Stimulated activated CD8-positive, alpha-beta memory T cell treated with anti-CD3 and anti-CD28 coated beads, Interleukin-4, amount 100 ng/mL, for 24 hours (primary cell): Measurements from ENCODE around the gene ADGRL1.
"Not testable (repeated sequence)": the region's sequence is repeated elsewhere in the genome, so short reads cannot be mapped to it uniquely, and the experiment has no call there.

ENCODE experiments used
- DNase-seq: peaks from one replicate; pipeline ENCODE4 v3.0.0-alpha.2; 2020; ENCODE audit warnings: low read depth

The ADGRL1 gene

DNA sequence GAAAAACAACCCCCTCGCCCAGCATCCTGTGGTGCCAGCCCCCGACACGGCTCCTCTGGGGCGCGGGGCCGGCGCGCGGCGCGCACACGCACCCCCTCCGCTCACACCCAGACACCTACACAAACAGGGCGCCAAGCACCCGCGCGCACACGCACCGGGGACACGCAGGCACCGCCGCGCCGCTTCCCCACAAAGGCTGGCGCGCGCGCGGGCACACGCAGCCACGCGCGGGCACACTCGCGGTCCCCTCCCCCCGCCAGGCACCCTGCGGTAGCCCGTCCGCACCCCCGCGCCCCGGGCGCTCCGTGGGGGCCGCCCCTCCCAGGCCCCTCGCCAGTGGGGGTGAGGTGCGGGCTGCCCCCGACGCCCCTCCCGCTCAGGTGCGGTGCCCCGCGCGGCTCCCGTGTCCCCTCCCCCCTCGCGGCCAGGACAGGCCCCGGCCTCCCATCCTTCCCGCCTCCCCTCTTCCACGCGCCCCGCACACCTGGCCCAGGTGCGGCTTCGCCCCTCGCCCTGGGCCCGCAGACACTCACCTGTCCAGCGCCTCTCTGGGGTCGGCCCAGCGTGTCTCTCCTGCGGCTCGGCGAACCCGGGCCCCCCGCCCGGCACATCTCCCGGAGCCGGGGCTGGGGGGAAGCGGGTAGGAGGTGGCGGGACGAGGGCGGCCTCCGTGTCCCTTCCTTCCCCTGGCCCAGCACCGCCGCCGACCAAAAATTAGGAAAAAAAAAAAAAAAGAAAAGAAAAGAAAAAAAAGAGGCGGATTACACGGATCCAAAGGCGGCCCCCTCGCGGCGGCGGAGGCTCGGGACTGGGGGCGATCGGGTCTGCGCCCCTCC is at the start of gene ADGRL1:
Gene ADGRL1, minus strand, starts transcription at position 718 of the 836 bp plus-strand sequence. CDS start 22,567 bp downstream, outside the sequence.
- not testable (repeated sequence) for DNase-seq

DNA sequence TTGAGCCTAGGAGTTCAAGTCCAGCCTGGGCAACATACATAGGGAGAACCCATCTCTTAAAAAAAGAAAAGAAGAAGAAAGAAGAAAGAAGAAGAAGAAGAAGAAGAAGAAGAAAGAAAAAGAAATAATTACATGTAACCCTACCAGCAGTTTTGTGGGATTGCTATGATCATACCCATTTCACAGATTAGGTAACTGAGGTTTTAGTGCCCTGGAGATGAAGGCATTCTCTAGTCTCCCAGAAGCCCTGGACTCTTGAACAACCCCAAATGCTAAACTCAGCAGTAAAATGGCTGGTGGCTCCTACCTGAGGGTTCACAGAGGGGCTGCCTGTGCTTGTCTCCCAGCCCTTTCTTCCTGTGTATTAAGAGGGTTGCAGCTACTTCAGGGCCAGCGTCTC is 49.3 kb upstream of the ADGRL1 start:
- DNase-seq = not testable (repeated sequence)

DNA sequence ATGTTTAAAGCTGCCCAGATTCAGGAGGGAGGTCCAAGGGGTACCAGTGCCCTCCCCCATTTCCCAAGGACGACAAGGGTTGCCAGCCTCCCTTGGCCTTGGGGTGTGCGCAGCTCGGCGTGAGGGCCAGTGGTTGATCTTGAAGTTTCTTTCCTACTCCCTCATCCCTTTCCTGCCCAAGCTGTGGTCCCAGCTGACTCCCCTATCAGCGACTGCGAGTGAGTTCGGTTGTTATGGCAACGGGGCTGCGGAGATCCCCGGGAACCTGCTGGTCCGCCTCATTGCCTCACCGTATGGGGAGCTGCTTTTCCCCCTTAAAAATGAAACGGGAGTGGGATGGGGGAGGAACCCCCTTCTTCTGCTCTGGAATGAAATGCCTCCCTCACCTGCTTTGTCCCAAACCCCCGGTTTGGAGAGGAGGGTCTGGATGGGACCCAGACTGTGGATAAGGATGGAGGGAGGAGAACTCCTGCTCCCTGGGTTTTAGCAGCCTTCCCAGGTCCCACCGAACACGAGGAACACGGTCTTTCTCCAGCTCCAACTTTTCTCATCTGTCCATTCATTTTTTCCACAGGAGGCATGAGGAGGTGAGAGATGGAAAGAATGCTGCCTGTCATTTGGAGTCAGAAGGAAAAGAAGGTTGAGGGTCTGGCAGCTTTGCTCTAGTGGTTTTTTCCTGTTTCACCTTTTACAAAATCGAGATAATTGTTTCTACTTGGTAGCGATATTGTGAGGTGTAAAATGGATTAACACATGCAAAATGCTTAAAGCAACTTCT is 48.0 kb upstream of the ADGRL1 start:
- not testable (repeated sequence) for DNase-seq

DNA sequence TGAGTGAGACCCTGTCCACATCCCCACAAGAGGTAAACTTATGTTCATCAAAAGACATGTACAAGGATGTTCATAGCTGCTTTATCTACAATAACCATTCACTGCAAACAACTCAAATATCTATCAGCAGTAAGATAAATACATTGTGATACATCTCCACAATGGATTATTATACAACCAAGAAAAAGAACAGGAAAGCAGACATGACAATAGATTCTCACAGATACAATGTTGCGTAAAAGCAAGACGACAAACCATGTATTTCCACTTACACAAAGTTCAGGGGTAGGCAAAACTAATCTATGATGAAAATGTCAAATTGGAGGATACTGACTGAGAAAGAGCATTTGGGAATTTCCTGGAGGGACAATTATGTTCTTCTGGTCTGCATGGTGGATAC is 46.2 kb upstream of the ADGRL1 start:
- not testable (repeated sequence) for DNase-seq

DNA sequence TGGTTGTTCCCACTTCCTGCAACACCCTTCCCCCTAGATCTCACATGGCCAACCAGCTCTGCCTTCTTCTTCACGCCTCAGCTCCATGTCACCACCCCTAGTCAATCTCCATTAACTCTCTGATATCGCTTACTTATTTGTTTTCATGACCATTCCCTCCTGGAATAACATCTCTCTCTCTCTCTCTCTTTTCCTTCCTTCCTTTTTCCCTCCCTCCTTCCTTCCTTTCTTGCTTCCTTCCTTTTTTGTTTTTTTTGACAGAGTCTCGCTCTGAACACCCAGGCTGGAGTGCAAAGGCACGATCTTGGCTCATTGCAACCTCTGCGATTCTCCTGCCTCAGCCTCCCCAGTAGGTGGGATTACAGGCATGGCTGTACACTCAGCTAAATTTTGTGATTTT is 44.9 kb upstream of the ADGRL1 start:
- no peak for DNase-seq

DNA sequence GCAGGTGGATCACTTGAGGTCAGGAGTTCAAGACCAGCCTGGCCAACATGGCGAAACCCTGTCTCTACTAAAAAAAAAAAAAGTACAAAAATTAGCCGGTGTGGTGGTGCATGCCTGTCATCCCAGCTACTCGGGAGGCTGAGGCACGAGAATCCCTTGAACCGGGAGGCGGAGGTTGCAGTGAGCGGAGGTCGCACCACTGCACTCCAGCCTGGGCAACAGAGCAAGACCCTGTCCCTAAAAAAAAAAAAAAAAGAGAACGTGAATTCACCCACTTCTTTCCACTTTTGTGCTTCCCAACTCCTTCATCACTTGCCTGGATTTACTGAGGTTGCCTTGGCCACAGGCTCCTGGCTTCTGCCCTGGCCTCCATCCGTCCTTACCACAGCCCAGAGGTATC is 44.3 kb upstream of the ADGRL1 start:
- not testable (repeated sequence) for DNase-seq

DNA sequence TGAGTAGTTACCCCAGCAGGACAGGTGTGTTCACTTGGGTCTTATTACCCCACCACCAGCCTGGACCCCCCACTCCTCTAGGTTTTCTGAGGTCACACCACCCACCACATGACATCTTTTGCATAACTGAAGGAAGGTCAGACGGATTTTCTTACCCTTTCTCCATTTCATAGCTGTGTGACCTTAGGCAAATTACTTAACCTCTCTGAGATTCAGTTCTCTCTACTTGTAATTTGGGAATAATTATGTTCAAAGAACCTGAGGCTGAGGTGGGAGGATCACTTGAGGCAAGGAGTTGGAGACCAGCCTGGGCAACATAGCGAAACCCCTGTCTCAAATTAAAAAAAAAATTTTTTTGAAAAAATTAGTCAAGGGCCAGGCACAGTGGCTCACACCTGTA is 43.9 kb upstream of the ADGRL1 start:
- not testable (repeated sequence) for DNase-seq

DNA sequence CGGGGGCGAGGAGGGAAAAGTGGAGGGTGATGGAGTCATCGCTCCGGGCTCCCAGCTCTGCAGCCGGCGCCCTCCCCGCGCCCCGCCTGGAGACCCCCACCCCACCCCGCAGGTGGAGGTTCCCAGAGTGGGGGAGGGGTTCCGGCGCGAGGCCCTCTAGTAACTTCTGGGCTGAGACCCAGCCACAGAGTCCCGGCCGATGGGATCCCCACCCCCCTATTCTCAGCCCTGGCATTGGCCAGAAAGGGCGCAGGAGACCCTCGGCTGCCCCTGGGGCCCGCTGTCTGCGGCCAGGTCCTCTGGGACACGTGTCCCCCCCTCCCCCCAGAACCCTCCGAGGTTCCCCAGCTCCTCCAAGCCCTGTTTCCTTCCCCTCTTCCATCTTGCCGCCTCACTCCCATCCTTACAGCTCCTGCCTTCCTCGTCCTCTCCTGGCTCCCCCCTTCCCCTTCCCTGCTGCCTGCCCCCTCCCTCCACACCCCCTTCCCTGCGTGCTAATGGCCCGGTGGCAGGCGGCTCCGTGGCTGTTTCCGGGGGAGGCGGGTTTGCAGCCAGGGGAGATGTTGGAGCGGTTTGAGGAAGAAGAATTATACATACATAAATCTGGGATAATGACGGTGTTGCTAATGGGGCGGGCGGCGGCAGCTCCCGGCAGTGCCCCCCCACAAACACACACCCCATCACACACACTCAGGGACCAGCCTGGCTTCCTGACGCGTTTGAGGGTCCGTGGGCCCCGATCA is 43.2 kb upstream of the ADGRL1 start:
- DNase-seq = not testable (repeated sequence)

DNA sequence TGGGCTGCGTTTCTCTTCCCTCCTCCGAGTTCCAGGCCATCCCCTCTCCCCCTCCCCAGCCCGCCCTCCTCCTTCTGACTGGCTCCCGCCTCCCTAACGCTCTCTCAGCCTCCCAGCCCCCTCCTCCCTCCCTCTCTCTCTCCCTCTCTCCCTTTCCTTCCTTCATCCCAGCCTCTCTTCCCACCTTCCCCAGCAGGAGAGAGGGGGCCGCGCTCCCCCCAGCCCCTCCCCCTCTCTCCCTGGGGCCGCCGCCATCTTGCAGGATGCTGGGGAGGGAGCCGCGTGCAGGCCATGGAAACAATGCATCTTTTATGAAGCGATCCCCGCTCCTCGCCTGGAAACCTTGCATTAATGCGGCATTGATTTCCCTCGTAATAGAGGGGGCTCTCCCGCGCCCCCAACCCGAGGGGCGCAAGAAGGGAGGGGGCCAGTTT is 42.6 kb upstream of the ADGRL1 start:
- peak; percentile 21 for DNase-seq

DNA sequence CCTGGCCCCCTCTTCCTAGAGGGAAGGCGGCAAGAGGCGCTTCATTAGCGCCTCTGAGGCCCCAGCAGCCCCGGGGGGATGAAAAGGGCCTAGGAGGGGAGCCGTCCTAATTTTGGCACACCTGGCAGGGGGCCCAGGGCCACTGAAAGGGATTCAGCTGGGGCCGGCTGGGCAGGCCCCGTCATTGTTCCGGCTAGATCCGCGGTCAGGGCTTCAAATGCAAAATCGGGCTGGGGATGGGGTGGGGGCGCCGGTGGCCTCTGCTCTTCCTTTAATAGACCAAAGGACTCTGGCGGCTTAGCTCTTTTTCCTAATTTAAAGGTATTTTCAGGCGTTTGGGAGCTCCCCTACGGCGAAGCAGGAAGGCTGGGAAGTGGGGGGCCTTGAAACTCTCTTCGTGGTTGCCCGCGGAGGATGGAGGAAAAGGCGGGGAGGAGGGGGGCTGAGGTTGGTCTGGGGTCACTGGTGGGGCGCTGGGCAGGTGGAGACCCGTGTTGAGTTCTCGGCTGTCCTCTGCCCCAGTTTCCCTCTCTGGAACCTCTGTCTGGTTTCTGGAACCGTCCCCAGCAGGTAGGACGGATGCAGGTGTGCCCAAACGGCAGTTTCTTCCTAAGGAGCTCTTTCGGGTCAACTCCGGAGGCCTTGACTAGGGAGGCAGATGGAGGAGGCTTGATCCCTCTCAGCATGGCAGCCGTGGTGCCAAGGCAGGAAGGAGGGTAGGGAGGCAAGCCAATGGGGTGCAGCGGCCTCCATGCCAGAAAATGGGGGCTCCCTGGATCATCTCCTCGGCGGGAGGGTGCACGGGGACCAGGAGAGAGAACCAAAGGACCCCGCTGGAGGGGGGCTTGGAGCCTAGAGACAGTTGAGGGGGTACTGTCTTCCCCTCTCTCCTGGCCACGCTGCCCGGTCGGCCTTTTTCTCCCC is 41.8 kb upstream of the ADGRL1 start:
- DNase-seq = not testable (repeated sequence)

DNA sequence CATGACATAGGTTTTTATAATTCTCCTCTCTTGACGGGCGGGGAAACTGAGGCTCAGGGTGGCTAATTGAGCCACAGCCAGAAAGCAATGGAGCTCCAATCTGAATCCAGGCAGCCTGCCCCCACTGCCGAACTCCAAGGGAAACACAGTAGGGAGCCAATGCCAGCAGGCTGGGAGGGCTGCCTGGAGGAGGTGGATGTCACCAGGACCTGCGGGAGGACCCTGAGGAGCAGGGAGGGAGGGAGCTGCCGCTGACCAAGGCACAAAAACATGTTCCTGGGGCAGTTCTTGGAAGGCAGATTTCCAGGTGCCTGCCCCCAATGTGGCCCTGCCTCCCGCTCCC is 41.2 kb upstream of the ADGRL1 start:
- not testable (repeated sequence) for DNase-seq

DNA sequence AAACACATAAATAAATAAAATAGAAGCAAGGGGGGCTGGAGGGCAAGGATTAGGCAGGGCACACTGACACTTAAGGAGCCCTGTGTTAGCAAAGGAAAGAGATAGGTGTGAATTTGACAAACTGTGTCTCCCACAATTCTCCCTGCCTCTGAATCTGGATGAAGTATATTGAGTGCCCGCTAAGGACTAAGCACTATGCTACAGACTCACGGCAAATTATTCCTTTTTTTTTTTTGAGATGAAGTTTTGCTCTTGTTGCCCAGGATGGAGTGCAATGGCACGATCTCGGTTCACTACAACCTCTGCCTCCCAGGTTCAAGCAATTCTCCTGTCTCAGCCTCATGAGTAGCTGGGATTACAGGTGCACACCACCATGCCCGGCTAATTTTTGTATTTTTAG is 38.4 kb upstream of the ADGRL1 start:
- not testable (repeated sequence) for DNase-seq

DNA sequence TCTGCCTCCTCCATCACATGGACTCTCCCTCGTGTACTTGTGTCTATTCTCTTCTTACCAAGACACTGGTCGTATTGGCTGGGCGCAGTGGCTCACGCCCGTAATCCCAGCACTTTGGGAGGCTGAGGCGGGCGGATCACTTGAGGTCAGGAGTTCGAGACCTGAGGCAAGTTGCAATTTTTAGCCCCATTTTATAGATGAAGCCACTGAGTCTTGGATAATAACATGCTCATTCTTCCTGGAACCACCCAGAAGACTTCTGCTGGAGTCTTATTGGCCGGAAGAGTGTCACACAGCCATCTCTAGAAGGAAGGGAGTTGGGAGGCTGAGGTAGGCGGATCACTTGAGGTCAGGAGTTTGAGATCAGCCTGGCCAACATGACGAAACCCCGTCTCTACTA is 37.7 kb upstream of the ADGRL1 start:
- DNase-seq = not testable (repeated sequence)

DNA sequence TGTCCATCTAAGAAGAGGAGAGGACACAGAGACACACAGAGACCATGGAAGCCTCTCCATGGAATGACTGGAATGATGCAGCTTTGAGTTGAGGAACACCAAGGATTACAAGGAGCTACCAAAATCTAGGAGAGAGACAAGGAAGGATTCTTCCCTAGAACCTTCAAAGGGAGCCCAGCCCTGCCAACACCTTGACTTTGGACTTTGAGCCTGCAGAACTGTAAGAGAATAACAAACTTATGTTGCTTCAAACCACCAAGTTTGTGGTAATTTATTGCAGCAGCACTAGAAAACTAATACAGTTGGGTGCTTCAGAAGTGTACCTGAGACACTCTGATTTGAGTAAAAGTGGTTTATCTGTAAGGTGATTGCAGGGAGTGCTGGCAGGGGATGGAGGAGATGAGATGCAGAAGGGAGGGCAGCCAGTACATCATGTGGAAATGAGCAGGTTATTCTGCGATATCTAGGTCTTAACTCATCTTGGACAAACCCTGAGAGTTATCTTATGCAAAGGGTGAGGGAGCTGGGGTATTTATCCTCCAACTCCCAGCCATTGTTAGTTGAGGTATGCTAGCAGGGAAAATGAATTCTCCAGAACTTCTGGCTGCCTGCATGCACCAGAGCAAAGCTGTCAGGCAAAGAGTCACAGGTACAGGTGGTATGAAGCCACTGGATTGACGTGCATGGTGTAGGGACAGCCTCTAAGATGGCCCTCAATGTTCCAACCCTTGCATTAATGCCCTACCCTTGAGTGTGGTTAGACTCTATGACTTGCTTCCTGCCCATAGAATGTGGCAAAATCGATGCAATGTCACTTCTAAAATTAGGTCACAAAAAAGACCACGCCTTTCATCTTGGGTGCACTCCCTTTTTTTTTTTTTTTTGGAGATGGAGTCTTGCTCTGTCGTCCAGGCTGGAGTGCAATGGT is 31.3 kb upstream of the ADGRL1 start:
- no peak for DNase-seq

DNA sequence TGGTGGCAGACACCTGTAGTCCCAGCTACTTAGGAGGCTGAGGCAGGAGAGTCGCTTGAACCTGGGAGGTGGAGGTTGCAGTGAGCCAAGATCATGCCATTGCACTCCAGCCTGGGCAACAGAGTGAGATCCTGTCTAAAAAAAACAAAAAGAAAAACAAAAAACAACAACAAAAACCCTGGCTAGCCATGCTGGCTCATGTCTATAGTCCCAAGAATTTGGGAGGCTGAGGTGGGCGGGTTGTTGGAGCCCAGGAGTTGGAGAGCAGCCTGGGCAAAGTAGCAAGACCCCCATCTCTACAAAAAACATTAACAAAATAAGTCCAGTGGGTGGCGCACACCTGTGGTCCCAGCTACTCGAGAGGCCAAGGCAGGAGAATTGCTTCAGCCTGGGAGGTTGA is 27.0 kb upstream of the ADGRL1 start:
- not testable (repeated sequence) for DNase-seq

DNA sequence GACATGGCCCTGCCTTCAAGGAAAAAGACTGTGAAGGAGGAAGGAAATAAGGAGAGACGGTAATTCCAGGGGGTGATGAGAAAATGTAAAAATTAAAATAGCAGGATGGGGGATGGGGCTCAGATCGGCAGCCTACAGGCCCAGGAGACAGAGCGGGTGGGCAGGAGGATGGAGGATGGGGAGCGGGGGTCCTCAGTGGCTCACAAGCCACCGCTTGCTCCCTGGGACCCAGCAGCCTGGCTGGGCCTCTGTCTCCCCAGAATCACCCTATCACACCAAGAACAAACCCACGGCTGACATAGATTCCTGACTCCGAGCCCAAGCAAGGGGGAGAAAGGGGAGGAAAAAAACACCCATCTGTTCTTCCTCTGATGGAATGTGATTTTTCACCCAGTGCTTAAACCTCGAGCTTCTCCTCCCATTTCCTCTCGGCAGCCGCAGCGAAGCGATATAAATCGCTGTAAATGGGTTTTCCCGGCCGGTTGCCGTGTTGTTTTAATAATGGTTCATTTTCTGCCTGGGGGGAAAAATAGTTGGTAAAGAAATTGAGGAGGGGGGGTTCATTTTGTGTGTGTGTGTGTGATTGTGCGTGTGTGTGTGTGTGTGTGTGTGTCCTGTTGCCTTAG is 22.6 kb upstream of the ADGRL1 start:
- not testable (repeated sequence) for DNase-seq

DNA sequence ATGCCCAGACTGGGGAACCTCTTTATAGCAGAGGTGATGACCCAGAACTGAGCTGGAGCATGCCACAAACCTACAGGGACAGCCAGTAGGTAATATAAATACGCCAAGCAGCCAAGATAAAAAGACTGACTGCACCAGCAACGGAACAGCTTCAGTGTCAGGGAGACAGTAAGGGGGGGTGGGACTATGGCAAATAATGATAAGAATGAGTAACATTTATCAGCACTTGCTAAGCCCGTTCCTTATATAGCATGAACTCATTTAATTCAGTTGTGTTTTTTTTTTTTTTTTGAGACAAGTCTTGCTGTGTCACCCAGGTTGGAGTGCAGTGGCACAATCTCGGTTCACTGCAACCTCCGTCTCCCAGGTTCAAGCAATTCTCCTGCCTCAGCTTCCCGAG is 20.5 kb upstream of the ADGRL1 start:
- DNase-seq = not testable (repeated sequence)

DNA sequence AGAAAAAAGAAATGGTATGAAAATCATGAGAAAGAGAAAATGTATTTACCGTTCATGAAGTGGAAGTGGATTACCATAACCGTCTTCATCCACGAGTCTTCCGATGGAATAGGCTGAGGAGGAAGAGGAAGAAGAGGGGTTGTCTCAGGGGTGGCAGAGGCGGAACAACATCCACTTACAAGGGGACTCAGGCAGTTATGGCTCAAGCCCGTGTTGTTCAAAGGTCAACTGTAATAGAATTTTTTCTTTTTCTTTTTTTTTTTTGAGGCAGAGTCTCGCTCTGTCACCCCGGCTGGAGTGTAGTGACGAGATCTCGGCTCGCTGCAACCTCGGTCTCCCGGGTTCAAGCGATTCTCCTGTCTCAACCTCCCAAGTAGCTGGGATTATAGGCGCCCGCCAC is 16.9 kb upstream of the ADGRL1 start:
- no peak for DNase-seq

DNA sequence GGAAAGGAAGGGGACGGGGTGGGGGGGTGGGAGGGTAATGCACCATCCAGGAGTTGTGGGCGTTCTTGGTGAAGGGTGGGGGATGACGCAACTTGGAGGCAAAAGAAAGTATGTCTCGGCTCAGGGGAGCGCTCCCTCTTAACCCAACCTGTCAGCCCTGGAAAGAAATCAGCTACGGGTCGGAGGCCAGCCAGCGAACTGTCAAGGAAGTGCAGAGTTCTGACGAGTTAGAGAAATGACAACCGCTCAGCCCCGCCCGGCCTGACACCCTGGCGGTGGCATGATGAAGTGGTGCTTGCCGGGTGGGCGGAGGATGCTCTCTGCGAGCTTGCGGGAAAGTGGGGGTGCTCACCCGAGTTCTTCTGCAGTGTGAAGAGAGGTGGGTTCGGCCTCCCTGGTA is 15.4 kb upstream of the ADGRL1 start:
- DNase-seq = peak; percentile 60
